Smooth muscle cell (in vitro differentiated cells): Measurements from ENCODE around the gene FBXW11. TPM values are rescaled to one million over a fixed set of nuclear protein-coding genes. Genes with fewer than 3 reads are reported as not detected.

Source experiments
- DNase-seq: peaks from one replicate; lab custom pipeline; 2025; ENCODE audit not compliant: unreplicated experiment; lab: John Stamatoyannopoulos, UW
- H2AFZ ChIP-seq: fragments of 200-600 bp; sonication (generic); 2 replicates; pipeline ENCODE4 v1.6.0; 2016; ENCODE audit warnings: antibody characterized with exemption, low read depth, mild to moderate bottlenecking
- H3F3A ChIP-seq: fragments of 200-600 bp; sonication (generic); 2 replicates; pipeline ENCODE4 v1.6.0; 2017; ENCODE audit warnings: antibody characterized with exemption, low read depth
- H3K27ac ChIP-seq: fragments of 200-600 bp; sonication (generic); 2 replicates; pipeline ENCODE4 v1.5.1; 2016; ENCODE audit warnings: low read depth, mild to moderate bottlenecking
- H3K27me3 ChIP-seq: fragments of 200-600 bp; sonication (generic); 2 replicates; pipeline ENCODE4 v1.6.1; 2016; ENCODE audit warnings: low read depth, mild to moderate bottlenecking
- H3K36me3 ChIP-seq: fragments of 200-600 bp; sonication (generic); 2 replicates; pipeline ENCODE4 v1.5.1; 2016; ENCODE audit warnings: low read depth
- H3K4me1 ChIP-seq: fragments of 200-600 bp; sonication (generic); 2 replicates; pipeline ENCODE4 v1.5.1; 2016; ENCODE audit warnings: low read depth
- H3K4me2 ChIP-seq: fragments of 200-600 bp; sonication (generic); 2 replicates; pipeline ENCODE4 v1.6.0; 2016; ENCODE audit warnings: mild to moderate bottlenecking
- H3K4me3 ChIP-seq: fragments of 200-600 bp; sonication (generic); 2 replicates; pipeline ENCODE4 v1.5.1; 2016; ENCODE audit warnings: mild to moderate bottlenecking
- H3K79me2 ChIP-seq: fragments of 200-600 bp; sonication (generic); 2 replicates; pipeline ENCODE4 v1.6.0; 2016; ENCODE audit warnings: low read depth, mild to moderate bottlenecking
- H3K9ac ChIP-seq: fragments of 200-600 bp; sonication (generic); 2 replicates; pipeline ENCODE4 v1.6.0; 2016; ENCODE audit warnings: low read depth
- H3K9me3 ChIP-seq: fragments of 200-600 bp; sonication (generic); replicated peaks from 2 replicates; pipeline ENCODE4 v1.5.1; 2016; ENCODE audit warnings: low read depth
- H4K20me1 ChIP-seq: fragments of 200-600 bp; sonication (generic); 2 replicates; pipeline ENCODE4 v1.6.0; 2016; ENCODE audit warnings: low read depth
- WGBS: methylation state at CpG from one replicate; pipeline ENCODE4 v1.1.7; 2016; ENCODE audit warnings: low lambda C conversion rate; 5-methylcytosine and 5-hydroxymethylcytosine counted together
- polyA plus RNA-seq: library from polyadenylated mRNA; unstranded; fragments of >200 nt; fragmentation: Nextera tagmentation; extraction: Ambion mirVana; gene quantifications from 2 replicates; pipeline ENCODE4 v1.2.1, GENCODE V29; 2016
- total RNA-seq: library from RNA; depleted of rRNA; stranded (reverse); fragments of >200 nt; gene quantifications from 2 replicates; pipeline ENCODE4 v1.2.3, GENCODE V29; 2014
- TF ChIP-seq, protein P1 (sequence below): fragments of 200-600 bp; sonication (generic); IDR thresholded peaks from 2 replicates; pipeline ENCODE4 v1.5.1; 2017; ENCODE audit warnings: borderline replicate concordance, mild to moderate bottlenecking, antibody characterized with exemption; ENCODE audit not compliant: insufficient read depth, poor library complexity, severe bottlenecking

The FBXW11 gene
- total and polyA plus RNA-seq, 2 experiments from 2014 or later, result 27.4 to 83.7 TPM

DNA sequence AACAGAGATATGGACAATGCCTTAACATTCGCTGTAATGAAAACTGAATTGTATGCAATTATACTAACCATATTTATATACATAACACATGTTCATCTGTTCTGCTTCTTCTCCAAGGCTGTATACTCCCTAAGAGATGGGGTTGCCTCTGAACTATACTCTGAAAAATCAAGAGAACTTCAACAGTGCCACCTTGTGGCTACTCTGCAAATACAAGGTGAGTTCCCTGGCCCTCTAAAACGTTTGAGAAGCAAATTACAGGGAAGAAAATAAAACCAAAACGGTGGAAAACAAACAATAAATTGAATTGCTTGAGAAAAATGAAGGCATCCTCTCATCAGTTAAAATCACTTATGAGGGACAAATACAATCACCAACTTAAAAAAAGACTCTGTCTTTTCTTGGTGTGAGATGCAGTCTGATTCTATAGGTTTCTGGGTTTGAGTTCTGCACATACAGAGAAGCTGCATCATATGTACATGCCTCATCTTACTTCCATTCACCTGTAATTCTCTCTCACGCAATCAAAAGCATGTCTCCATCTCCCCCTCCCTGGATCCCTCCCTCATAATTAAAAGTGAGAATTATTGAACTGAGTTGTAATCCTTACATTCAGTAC lies 98.6 kb downstream of the FBXW11 start:
- Histone ChIP-seq H3K27me3 (no peaks in the 10 kb centered on the region), H3K4me2 (no peak overlapping the region), H3K4me1 (no peaks in the 10 kb centered on the region), H3K79me2 (peaks cover 43% of the 10 kb centered on the region), H3F3A (no peaks in the 10 kb centered on the region), H3K9ac (no peak overlapping the region), H3K27ac (no peak overlapping the region), H2AFZ (no peak overlapping the region), H3K36me3 (no peaks in the 10 kb centered on the region), H4K20me1 (peaks cover 100% of the 10 kb centered on the region), H3K4me3 (no peak overlapping the region), H3K9me3 (no peaks in the 10 kb centered on the region)
- 20% methylated on average over 4 of the region's 4 CpGs for WGBS
- no peak for DNase-seq
- TF ChIP-seq, protein P1, sequence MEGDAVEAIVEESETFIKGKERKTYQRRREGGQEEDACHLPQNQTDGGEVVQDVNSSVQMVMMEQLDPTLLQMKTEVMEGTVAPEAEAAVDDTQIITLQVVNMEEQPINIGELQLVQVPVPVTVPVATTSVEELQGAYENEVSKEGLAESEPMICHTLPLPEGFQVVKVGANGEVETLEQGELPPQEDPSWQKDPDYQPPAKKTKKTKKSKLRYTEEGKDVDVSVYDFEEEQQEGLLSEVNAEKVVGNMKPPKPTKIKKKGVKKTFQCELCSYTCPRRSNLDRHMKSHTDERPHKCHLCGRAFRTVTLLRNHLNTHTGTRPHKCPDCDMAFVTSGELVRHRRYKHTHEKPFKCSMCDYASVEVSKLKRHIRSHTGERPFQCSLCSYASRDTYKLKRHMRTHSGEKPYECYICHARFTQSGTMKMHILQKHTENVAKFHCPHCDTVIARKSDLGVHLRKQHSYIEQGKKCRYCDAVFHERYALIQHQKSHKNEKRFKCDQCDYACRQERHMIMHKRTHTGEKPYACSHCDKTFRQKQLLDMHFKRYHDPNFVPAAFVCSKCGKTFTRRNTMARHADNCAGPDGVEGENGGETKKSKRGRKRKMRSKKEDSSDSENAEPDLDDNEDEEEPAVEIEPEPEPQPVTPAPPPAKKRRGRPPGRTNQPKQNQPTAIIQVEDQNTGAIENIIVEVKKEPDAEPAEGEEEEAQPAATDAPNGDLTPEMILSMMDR, result peak; percentile 78

DNA sequence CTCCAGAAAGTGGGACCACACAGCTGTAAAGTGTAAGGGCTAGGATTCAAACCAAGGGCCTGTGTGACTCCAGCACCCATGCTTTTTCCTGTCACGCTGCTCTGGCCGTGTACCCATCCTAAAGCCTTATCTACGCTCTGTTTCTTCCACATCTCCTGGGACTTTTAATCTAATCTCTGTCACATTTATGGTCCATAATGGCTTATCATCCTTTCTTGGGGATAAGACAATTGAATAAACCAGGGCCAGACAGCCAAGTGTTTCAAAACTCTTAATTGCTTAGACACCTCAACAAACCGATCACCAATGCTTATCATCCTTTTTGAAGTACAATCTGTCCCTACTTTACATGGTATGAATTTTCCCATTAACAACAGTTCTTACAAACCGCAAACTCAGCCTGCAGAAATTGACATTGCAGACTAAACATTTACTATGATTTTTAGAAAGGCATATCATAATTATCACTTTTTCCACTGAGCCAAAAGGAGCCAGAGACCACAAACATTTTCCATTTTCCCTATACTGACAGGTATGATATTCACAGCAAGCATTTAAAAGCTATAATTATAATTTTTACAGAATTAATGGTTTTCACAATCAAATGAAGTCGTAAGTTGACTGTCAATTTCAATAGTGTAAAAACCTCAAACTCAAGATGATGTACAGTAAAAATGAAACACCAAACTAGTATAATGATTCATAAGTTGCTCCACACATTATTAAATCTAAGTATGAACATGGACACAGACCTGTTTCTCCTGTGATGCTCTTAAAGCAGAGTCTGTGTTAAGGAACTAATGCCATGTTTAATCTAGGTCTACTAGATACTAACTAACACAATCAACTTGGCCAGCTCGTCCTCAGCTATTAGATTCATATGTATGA lies 99.5 kb downstream of the FBXW11 start:
- H3K27ac ChIP-seq, result no peak overlapping the region
- no peaks in the 10 kb centered on the region for H3F3A ChIP-seq
- no peak overlapping the region for H2AFZ ChIP-seq
- H3K9ac ChIP-seq, result no peak overlapping the region
- H3K27me3 ChIP-seq, result no peaks in the 10 kb centered on the region
- H3K4me3 ChIP-seq, result no peak overlapping the region
- TF ChIP-seq, protein P1, result no peak
- H3K4me1 ChIP-seq, result no peaks in the 10 kb centered on the region
- peaks cover 51% of the 10 kb centered on the region for H3K79me2 ChIP-seq
- H3K36me3 ChIP-seq, result no peaks in the 10 kb centered on the region
- no peaks in the 10 kb centered on the region for H3K9me3 ChIP-seq
- H4K20me1 ChIP-seq, result peaks cover 100% of the 10 kb centered on the region
- no peak for DNase-seq
- 83% methylated on average over 7 of the region's 7 CpGs for WGBS
- H3K4me2 ChIP-seq, result no peak overlapping the region

DNA sequence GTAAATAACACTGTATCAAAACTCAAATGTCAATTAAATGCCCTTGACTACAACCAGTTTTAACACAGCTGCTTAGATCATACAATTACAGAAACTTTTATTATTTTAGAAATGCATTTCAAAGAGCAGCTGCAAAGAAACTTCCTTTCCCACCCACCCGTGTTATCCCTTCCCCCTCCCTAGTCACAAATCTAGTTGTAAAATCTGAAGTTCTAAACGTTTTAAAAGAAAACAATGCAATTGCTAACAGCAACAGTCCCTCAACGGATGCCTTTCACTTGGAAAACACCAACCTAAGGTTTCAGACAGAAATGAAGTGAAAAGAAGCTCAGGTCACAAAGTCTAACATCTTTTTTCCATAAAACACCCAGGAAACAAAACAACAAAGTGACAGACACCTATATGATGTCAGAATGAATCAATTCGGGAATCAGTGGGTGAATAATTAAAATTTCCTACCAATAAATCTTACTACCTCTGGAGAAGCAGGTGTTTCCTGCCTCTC lies 100.3 kb downstream of the FBXW11 start:
- Histone ChIP-seq H3K36me3 (no peaks in the 10 kb centered on the region), H3K27ac (no peak overlapping the region), H3K9me3 (no peaks in the 10 kb centered on the region), H3K4me2 (no peak overlapping the region), H3K4me1 (no peaks in the 10 kb centered on the region), H4K20me1 (peaks cover 100% of the 10 kb centered on the region), H2AFZ (no peak overlapping the region), H3F3A (no peaks in the 10 kb centered on the region), H3K4me3 (no peak overlapping the region), H3K9ac (no peak overlapping the region), H3K79me2 (peaks cover 49% of the 10 kb centered on the region), H3K27me3 (no peaks in the 10 kb centered on the region)
- DNase-seq, result no peak
- TF ChIP-seq, protein P1, result no peak
- WGBS, result 54% methylated on average over 4 of the region's 4 CpGs
